Gastroesophageal sphincter (tissue), 4 donors: Measurements from ENCODE around the gene MCF2L2. TPM values are rescaled to one million over a fixed set of nuclear protein-coding genes. Genes with fewer than 3 reads are reported as not detected.

Source experiments
- ATAC-seq: fragments of 150-250 bp; one replicate; pipeline ENCODE4 v1.9.1; 2016; ENCODE audit warnings: mild to moderate bottlenecking, moderate library complexity
- H3K27ac ChIP-seq, 4 donors: fragments of 200-600 bp; sonication (generic) in 3 of 4; 1 replicate in 3 of 4; 2 replicates in 1 of 4; pipeline ENCODE4 v1.5.1; 2016 to 2019
- H3K27me3 ChIP-seq: fragments of 200-600 bp; sonication (generic); one replicate; pipeline ENCODE4 v1.5.1; 2019
- H3K36me3 ChIP-seq, 2 donors: fragments of 200-600 bp; sonication (generic); one replicate each; pipeline ENCODE4 v1.5.1; 2019; ENCODE audit warnings: control low read depth in 1 of 2
- H3K4me1 ChIP-seq, 3 donors: fragments of 200-600 bp; sonication (generic); 1 replicate in 2 of 3; 2 replicates in 1 of 3; pipeline ENCODE4 v1.5.1; 2016 to 2019; ENCODE audit warnings: control low read depth in 2 of 3
- H3K4me3 ChIP-seq, 2 donors: fragments of 200-600 bp; sonication (generic); one replicate each; pipeline ENCODE4 v1.5.1; 2019; ENCODE audit warnings: mild to moderate bottlenecking in 1 of 2, moderate library complexity in 1 of 2
- H3K9me3 ChIP-seq, 3 donors: fragments of 200-600 bp; sonication (generic); one replicate each; pipeline ENCODE4 v1.5.1; 2017 to 2019; ENCODE audit warnings: control low read depth in 2 of 3
- EP300 ChIP-seq: sonication (generic); formaldehyde crosslinking; IDR thresholded peaks from one replicate; pipeline ENCODE4 v1.6.1; 2017; ENCODE audit warnings: antibody characterized with exemption, mild to moderate bottlenecking
- POLR2A ChIP-seq, 2 donors: fragments of 450-650 bp; IDR thresholded peaks; one replicate each; pipeline ENCODE4 v1.6.1; 2017; ENCODE audit warnings: antibody characterized with exemption in 2 of 2, mild to moderate bottlenecking in 2 of 2, moderate library complexity in 1 of 2
- POLR2AphosphoS5 ChIP-seq: sonication (generic); formaldehyde crosslinking; IDR thresholded peaks from one replicate; pipeline ENCODE4 v1.6.1; 2017; ENCODE audit warnings: antibody characterized with exemption
- WGBS, 2 donors: methylation state at CpG; one replicate each; pipeline ENCODE4 v1.1.5; 2018; ENCODE audit warnings: low coverage in 1 of 2; 5-methylcytosine and 5-hydroxymethylcytosine counted together
- total RNA-seq, 4 donors: library from RNA; depleted of rRNA; stranded (reverse); fragments of >200 nt; gene quantifications; one replicate each; pipeline ENCODE4 v1.1.0, GENCODE V29; 2016
- TF ChIP-seq, protein P1 (sequence below), 4 experiments: fragments of 200-600 bp in 2 of 4; fragments of 450-650 bp in 2 of 4; sonication (generic) in 1 of 4; IDR thresholded peaks; one replicate each; pipeline ENCODE4 v1.5.1; 2017 to 2019; ENCODE audit warnings: antibody characterized with exemption in 4 of 4, mild to moderate bottlenecking in 2 of 4, moderate library complexity in 2 of 4

Gene MCF2L2
- total RNA-seq, 4 donors from 2014 or later, result 0.67 to 4.0 (median 2.7) TPM

DNA sequence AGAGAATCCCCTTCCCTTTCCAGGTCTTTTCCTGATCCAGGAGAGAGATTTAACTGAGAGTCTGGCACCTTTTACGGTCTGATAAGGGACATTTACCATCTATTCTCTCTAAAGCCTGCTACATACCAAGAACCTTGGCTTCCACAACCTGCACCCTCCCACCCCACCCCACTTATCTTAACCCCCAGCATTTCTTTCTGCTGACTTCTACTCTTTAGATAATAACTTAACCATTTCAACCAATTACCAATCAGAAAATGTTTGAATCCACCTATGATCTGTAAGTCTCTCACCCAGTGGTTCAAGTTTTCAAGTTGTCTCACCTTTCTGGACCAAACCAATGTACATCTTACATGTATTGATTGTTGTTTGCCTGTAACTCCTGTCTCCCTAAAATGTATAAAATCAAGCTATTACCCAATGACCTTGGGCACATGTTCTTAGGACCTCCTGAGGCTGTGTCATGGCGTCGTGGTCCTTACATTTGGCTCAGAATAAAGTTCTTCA lies 74.0 kb downstream of the MCF2L2 start:
- Histone ChIP-seq H3K27me3 (no peaks in the 10 kb centered on the region), H3K9me3 (no peaks in the 10 kb centered on the region), H3K4me1 (no peaks in the 10 kb centered on the region), H3K4me3 (no peak overlapping the region), H3K27ac (no peak overlapping the region), H3K36me3 (no peaks in the 10 kb centered on the region)
- no peak for ATAC-seq
- TF ChIP-seq, protein P1, sequence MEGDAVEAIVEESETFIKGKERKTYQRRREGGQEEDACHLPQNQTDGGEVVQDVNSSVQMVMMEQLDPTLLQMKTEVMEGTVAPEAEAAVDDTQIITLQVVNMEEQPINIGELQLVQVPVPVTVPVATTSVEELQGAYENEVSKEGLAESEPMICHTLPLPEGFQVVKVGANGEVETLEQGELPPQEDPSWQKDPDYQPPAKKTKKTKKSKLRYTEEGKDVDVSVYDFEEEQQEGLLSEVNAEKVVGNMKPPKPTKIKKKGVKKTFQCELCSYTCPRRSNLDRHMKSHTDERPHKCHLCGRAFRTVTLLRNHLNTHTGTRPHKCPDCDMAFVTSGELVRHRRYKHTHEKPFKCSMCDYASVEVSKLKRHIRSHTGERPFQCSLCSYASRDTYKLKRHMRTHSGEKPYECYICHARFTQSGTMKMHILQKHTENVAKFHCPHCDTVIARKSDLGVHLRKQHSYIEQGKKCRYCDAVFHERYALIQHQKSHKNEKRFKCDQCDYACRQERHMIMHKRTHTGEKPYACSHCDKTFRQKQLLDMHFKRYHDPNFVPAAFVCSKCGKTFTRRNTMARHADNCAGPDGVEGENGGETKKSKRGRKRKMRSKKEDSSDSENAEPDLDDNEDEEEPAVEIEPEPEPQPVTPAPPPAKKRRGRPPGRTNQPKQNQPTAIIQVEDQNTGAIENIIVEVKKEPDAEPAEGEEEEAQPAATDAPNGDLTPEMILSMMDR (IDR thresholded peaks at IDR 0.05), result no peak
- TF ChIP-seq EP300 (no peak), POLR2AphosphoS5 (no peak), POLR2A (IDR thresholded peaks at IDR 0.05) (no peak)
- 88 to 89% methylated on average over 3 of the region's 3 CpGs for WGBS, 2 donors

DNA sequence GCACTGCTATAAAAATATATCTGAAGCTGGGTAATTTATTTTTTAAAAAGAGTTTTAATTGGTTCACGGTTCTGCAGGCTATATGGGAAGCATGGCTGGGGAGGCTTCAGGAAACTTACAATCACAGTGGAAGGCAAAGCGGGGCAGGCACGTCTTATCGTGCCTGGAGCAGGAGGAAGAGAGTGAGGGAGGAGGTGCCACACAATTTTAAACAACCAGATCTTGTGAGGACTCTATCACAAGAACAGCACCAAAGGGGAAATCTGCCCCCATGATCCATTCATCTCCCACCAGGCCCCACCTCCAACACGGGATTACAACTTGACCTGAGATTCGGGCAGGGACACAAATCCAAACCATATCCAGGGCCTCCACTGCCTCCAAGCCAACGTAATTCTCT lies 75.0 kb downstream of the MCF2L2 start:
- WGBS, 2 donors, result 77 to 93% methylated on average over 6 to 7 of the region's 7 CpGs
- H3K27ac ChIP-seq, result no peak overlapping the region
- H3K36me3 ChIP-seq, result no peaks in the 10 kb centered on the region
- no peaks in the 10 kb centered on the region for H3K27me3 ChIP-seq
- no peaks in the 10 kb centered on the region for H3K4me1 ChIP-seq
- no peak for ATAC-seq
- no peak for TF ChIP-seq POLR2A (IDR thresholded peaks at IDR 0.05)
- no peak for TF ChIP-seq EP300
- TF ChIP-seq POLR2AphosphoS5, result no peak
- TF ChIP-seq, protein P1 (IDR thresholded peaks at IDR 0.05), result no peak
- H3K4me3 ChIP-seq, result no peak overlapping the region
- H3K9me3 ChIP-seq, result no peaks in the 10 kb centered on the region

DNA sequence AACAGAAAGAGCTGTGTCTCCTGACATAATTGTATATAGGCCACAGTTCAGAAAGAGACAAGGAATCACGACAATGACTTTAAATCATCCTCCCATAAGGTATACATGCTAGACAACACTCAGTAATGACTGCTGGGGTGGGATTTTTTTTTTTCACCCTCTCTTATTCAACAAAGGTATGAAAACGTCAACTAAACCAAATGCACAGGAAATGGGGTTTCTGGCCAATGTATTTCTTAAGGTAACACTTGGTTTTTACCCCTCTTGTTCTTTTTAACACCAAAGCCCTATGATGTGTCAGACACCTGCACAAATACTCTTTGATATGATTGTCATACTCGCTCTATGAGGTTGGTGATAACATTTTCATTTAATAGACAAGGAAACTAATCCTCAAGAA lies 78.3 kb downstream of the MCF2L2 start:
- Histone ChIP-seq H3K9me3 (peaks cover 0 to 12% (median 0%) of the 10 kb centered on the region in 3 donors), H3K4me1 (no peaks in the 10 kb centered on the region), H3K27me3 (no peaks in the 10 kb centered on the region), H3K27ac (no peak overlapping the region), H3K4me3 (no peak overlapping the region), H3K36me3 (no peaks in the 10 kb centered on the region)
- TF ChIP-seq EP300 (no peak), POLR2AphosphoS5 (no peak), POLR2A (IDR thresholded peaks at IDR 0.05) (no peak)
- TF ChIP-seq, protein P1 (IDR thresholded peaks at IDR 0.05), result no peak
- ATAC-seq, result no peak
- 55 to 65% methylated on average over 3 of the region's 3 CpGs for WGBS, 2 donors

DNA sequence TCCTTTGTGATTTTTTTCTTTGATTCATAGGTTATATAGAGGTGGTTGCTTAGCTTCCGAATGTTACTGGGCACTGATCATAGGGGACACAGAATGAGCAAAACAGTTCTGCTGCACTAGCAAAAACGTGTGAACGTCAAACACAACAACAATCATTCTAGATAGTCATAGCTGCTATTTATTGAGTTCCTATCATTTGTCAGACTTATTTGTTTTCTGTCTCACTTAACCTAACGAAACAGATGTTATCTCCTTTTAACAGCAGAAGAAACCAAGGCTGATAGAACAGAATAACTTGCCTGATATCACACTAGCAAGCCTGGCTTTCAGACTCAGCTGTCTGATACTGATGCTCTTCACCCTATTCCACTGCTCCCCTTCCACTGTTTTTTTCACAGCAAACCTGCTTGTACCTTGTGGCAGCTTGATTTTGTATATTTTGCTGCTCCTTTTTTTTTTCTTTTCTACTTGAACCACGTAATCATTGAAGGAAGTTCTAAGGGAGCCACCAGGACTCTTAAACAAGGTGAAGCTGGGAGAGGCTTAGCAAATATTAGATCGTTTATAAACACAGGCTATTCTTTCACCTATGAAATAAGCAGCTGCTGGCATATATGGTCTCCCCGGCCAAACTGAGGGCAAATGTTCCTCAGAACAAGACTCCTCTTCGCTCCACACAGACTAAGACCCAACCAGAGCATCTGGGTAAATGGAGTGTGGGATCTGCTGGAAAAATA lies 78.8 kb downstream of the MCF2L2 start:
- ATAC-seq, result no peak
- WGBS, 2 donors, result 55 to 63% methylated on average over 6 to 8 of the region's 8 CpGs
- TF ChIP-seq POLR2A (IDR thresholded peaks at IDR 0.05), result no peak
- no peak for TF ChIP-seq EP300
- TF ChIP-seq POLR2AphosphoS5, result no peak
- TF ChIP-seq, protein P1 (IDR thresholded peaks at IDR 0.05), result no peak

DNA sequence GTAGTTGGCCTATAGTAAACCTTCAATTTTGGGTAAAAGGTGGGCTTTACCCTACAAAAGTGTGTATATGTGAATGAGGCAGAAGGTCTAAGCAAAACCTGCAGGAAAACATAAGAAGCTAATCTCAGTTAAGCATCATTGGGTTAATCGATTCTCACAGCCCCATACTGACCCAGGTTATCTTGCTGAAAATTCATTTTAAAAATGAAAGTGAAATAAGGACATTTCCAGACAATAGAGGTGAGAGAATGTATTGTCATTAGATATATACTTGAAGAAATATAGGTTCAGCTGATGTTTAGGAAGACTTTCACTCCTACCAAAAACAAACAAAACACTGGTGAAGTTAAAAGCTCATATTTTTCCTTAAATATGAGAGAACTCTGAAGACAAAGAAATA lies 85.6 kb downstream of the MCF2L2 start:
- no peak for ATAC-seq
- no peak for TF ChIP-seq POLR2AphosphoS5
- TF ChIP-seq, protein P1 (IDR thresholded peaks at IDR 0.05), result no peak
- TF ChIP-seq EP300, result no peak
- TF ChIP-seq POLR2A (IDR thresholded peaks at IDR 0.05), result no peak
- H3K27me3 ChIP-seq, result no peaks in the 10 kb centered on the region
- peaks cover 0 to 14% (median 0%) of the 10 kb centered on the region in 3 donors for H3K9me3 ChIP-seq
- H3K4me3 ChIP-seq, result no peak overlapping the region
- H3K27ac ChIP-seq, result no peak overlapping the region
- H3K36me3 ChIP-seq, result no peaks in the 10 kb centered on the region
- WGBS, 2 donors, result 64 to 80% methylated on average over 1 of the region's 1 CpG
- no peaks in the 10 kb centered on the region for H3K4me1 ChIP-seq

More for the DNA sequence above, 78.8 kb downstream of the MCF2L2 start:
- no peak overlapping the region for H3K27ac ChIP-seq
- H3K4me1 ChIP-seq, result no peaks in the 10 kb centered on the region
- peaks cover 0 to 14% (median 0%) of the 10 kb centered on the region in 3 donors for H3K9me3 ChIP-seq
- no peaks in the 10 kb centered on the region for H3K27me3 ChIP-seq
- H3K36me3 ChIP-seq, result no peaks in the 10 kb centered on the region
- H3K4me3 ChIP-seq, result no peak overlapping the region
